Measurements from ENCODE around the gene ERCC6L2. TPM values are rescaled to one million over a fixed set of nuclear protein-coding genes. Genes with fewer than 3 reads are reported as not detected.

The ERCC6L2 gene
- total RNA-seq, 2 experiments from 2014 or later, result 42.3 to 42.5 TPM

DNA sequence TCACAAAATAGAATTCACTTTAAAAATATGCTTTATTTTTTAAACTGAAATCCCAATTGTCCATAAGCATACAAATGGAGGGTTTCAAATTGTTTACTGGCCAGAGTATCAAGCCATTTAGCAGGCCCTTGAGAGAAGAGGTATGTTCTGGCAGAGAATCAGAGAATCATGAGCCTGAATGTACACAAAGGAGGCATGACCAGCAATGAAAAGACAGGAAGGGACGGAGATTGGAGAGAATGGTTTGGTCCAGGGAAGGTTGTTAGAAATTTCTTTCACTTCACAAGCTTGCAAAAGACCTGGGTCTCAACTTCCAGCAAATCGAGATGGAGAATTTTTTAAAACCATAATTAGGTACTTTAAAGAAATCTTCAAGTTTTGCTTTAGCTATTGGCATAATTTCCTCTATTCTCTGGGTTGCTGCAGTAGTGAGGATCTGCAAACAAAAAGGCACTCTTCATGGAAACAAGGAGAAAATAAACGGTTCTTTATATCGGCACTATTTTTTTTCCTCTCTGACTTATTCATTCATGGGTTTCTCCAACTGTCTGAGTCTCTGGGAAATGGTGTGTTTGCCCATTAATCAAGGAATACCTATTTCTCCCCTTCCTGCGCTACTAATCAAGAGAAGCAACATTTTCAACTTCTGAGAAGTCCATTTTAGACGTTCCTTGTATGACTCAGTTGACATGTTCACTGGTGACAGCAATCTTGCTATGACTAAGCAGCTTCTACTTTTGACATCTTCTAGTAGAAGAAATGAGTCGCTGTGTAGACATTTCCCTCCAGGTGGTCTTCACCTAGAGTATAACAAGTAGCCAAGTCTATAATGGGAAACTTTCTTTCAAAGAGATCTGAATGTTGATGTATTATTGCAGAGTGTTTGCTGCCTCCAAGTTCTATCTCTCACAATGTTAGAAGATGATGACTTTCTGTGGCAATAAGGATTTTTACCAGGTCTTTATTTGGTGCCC is 23.1 kb upstream of the ERCC6L2 start:
- Mint-ChIP-seq H3K4me3 (no peak overlapping the region), H3K27ac (no peak overlapping the region), H3K4me1 (peaks cover 3% of the 10 kb centered on the region), H3K27me3 (no peaks in the 10 kb centered on the region), H3K9me3 (peaks cover 8% of the 10 kb centered on the region), H3K36me3 (peaks cover 21% of the 10 kb centered on the region)
- POLR2A ChIA-PET, result interaction anchor here (1.5 kb wide), 1 partner anchor 23 kb away, joined by 3 read pairs; the partner anchor contains the start of gene ERCC6L2
- DNase-seq (no peak), ATAC-seq (ENCODE audit: low read depth) (peak; percentile 65)

DNA sequence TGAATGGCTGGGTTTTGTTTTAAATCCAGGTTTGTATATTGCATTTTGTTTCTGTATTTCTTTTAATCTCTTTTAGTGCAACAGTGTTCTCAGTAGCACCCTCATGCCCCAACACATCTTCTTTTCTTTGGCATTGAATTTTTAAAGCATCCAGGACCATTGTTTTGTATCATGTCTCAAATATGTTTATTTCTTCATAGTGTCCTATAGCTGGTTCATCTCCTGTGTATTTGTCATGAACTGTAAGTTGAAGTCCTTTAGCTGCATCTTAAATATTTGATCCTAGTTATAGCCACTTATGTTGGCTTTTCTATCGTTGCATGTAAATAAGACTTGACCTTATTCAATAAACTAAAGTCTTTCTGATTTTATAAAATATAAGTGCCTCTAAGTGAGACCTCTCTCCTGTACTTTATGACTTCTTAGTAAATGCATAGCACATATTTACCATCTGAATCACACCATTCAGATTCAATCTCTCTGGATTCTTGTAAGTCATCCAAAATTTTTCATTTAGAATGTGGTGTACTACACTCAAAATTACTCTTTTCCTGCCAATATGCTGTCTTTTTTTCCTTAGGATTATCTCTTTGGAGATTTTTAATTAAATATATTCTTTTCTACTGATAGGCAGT is 21.0 kb upstream of the ERCC6L2 start:
- POLR2A ChIA-PET, result no interaction called here
- no peaks in the 10 kb centered on the region for H3K27me3 Mint-ChIP-seq
- H3K36me3 Mint-ChIP-seq, result peaks cover 10% of the 10 kb centered on the region
- H3K4me1 Mint-ChIP-seq, result peaks cover 3% of the 10 kb centered on the region
- H3K4me3 Mint-ChIP-seq, result no peak overlapping the region
- H3K27ac Mint-ChIP-seq, result no peak overlapping the region
- no peaks in the 10 kb centered on the region for H3K9me3 Mint-ChIP-seq
- ATAC-seq (ENCODE audit: low read depth) (no peak), DNase-seq (no peak)

DNA sequence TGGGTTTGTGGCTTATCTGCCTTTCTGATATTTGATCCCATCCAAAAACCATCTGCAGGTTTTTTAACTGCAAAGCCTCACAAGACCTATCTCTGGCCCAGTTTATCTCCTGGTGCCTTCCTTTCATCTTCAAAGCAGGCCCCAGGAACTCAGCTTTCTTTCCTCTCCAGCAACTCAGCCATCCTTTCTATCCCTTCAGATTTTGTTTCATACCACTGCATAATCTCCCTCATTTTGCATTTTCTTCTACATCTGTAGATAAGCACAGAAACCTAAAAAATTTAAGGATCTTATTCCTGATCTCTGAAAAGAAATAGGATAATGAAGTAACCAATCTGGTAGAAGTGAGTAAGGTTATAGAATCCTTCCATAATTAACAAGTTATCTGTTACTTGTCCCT is 19.5 kb upstream of the ERCC6L2 start:
- no peaks in the 10 kb centered on the region for H3K9me3 Mint-ChIP-seq
- POLR2A ChIA-PET, result no interaction called here
- DNase-seq (no peak), ATAC-seq (ENCODE audit: low read depth) (no peak)
- peaks cover 3% of the 10 kb centered on the region for H3K4me1 Mint-ChIP-seq
- H3K4me3 Mint-ChIP-seq, result no peak overlapping the region
- no peak overlapping the region for H3K27ac Mint-ChIP-seq
- peaks cover 8% of the 10 kb centered on the region for H3K36me3 Mint-ChIP-seq
- H3K27me3 Mint-ChIP-seq, result no peaks in the 10 kb centered on the region

DNA sequence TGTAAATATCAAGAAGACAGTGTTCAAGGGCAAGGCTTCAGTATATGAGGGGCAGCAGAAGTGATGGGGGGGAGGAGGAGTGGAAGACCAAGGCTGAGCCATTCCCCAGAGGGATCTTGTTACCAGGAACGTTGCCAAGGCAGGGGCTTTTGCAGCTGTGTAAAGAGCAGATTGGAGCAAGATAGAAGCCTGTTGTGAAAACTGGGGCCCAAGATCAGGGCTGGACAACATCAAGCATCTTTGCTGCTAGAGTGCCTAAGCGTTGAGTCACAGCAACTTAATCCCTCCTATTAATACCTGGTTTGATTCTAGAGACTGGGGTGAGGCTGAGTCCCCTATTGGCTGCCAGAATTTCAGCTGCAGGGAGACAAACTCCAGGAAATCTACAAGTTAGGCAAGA is 18.4 kb upstream of the ERCC6L2 start:
- H3K4me3 Mint-ChIP-seq, result no peak overlapping the region
- H3K36me3 Mint-ChIP-seq, result peaks cover 9% of the 10 kb centered on the region
- POLR2A ChIA-PET, result no interaction called here
- no peak overlapping the region for H3K27ac Mint-ChIP-seq
- DNase-seq, result no peak
- no peak for ATAC-seq (ENCODE audit: low read depth)
- peaks cover 3% of the 10 kb centered on the region for H3K4me1 Mint-ChIP-seq
- H3K27me3 Mint-ChIP-seq, result peaks cover 2% of the 10 kb centered on the region
- peaks cover 4% of the 10 kb centered on the region for H3K9me3 Mint-ChIP-seq

DNA sequence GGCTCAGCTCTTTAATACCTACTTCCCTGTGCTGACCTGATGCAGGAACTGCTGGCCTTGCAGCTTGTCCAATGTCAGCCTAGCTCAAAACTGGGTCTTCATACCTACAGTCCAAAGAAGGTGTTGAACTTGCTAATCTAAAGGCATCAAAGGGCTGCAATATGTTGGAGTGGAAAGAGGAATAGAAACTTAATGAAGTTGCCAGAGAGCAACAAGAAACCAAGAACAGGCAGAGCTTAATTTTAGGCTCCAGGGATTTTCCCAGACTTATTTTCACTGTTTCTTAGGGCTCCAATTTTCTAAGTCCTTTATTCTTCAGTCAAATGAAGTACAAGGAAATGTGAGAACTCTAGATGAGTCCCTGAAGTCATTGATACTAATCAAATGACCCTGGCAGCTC is 17.6 kb upstream of the ERCC6L2 start:
- H3K27me3 Mint-ChIP-seq, result peaks cover 2% of the 10 kb centered on the region
- H3K36me3 Mint-ChIP-seq, result peaks cover 12% of the 10 kb centered on the region
- no peak overlapping the region for H3K27ac Mint-ChIP-seq
- peaks cover 8% of the 10 kb centered on the region for H3K9me3 Mint-ChIP-seq
- ATAC-seq (ENCODE audit: low read depth) (no peak), DNase-seq (no peak)
- POLR2A ChIA-PET, result no interaction called here
- no peak overlapping the region for H3K4me3 Mint-ChIP-seq
- H3K4me1 Mint-ChIP-seq, result no peaks in the 10 kb centered on the region

DNA sequence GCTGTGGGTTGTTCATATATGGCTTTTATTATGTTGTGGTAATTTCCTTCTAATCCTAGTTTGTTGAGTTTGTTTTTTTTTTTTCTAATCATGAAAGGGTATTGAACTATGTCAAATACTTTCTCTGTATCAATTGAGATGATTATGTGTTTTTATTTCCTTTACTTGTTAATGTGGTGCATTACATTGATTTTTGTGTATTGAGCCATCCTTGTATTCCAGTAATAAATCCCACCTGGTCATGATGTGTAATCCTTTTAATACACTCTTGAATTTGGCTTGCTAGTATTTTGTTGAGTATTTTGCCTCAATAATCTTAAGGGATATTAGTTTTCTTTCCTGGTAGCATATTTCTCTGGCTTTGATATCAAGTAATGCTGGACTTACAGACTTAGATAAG is 13.1 kb upstream of the ERCC6L2 start:
- peaks cover 18% of the 10 kb centered on the region for H3K36me3 Mint-ChIP-seq
- POLR2A ChIA-PET, result interaction anchor here (0.6 kb wide), 1 partner anchor 516 kb away, joined by 3 read pairs; no protein-coding TSS in a partner anchor
- H3K27me3 Mint-ChIP-seq, result peaks cover 2% of the 10 kb centered on the region

DNA sequence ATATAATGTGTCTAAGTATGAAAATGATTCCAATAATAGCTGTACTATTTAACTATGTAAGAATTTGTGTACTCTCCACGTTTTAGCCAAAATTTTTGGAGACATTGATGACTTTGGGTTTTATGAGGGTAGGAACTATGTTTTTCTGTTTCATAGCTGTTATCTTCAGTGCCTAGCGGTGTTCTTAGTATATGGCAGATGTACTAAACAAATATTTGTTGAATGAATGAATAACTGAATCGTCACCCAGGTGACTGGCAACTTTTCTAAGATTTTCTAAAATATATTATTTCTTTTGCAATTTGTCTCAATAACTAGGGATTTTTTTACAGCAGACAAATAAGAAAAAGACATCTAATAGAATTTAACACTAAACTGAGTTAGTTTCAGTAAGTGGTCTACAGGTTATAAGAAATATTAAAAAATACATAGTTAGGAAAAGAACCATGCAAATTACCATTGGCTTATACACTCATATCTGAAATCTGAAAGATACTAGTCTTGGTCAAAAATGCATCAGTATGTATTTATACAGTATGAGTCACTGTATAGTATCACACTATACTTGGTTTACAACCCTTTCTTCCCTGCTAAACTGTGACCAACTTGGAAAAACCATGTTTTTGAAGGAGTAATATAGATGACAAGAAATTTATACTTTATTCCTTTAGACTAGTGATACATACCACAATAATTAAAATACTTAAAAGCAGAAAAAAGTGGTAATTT is 10.5 kb upstream of the ERCC6L2 start:
- no peak for DNase-seq
- H3K9me3 Mint-ChIP-seq, result peaks cover 16% of the 10 kb centered on the region
- POLR2A ChIA-PET, result no interaction called here

More for the DNA sequence above, 13.1 kb upstream of the ERCC6L2 start:
- DNase-seq, result no peak
- Mint-ChIP-seq H3K27ac (no peak overlapping the region), H3K4me3 (no peak overlapping the region), H3K4me1 (no peaks in the 10 kb centered on the region), H3K9me3 (peaks cover 15% of the 10 kb centered on the region)
- no peak for ATAC-seq (ENCODE audit: low read depth)

DNA sequence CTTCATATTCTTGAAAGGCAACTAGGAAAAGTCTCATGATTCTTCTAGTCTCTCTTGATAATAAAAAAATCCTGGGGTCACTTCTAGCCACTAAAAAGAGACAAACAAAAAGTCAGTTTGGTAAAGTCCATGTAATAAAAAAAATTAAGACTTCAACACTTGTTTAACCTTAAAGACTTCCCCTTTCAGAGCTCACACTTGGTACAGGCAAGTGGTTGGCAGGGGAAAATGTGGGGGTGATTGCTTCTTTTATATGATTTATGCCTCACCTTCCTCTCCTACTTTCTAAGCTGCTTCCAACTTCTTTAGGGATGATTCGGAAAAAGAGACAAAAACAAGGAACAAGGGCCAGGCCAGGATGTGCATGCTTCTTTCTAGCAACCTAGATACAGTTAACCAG is 5.1 kb upstream of the ERCC6L2 start:
- DNase-seq (no peak), ATAC-seq (ENCODE audit: low read depth) (no peak)
- H3K4me1 Mint-ChIP-seq, result peaks cover 11% of the 10 kb centered on the region
- POLR2A ChIA-PET, result no interaction called here
- H3K36me3 Mint-ChIP-seq, result peaks cover 45% of the 10 kb centered on the region
- H3K9me3 Mint-ChIP-seq, result peaks cover 7% of the 10 kb centered on the region
- no peak overlapping the region for H3K27ac Mint-ChIP-seq
- H3K4me3 Mint-ChIP-seq, result no peak overlapping the region
- H3K27me3 Mint-ChIP-seq, result no peaks in the 10 kb centered on the region

More for the DNA sequence above, 10.5 kb upstream of the ERCC6L2 start:
- H3K36me3 Mint-ChIP-seq, result peaks cover 23% of the 10 kb centered on the region
- peaks cover 2% of the 10 kb centered on the region for H3K27me3 Mint-ChIP-seq
- ATAC-seq (ENCODE audit: low read depth), result no peak
- no peaks in the 10 kb centered on the region for H3K4me1 Mint-ChIP-seq
- H3K4me3 Mint-ChIP-seq, result no peak overlapping the region
- no peak overlapping the region for H3K27ac Mint-ChIP-seq

DNA sequence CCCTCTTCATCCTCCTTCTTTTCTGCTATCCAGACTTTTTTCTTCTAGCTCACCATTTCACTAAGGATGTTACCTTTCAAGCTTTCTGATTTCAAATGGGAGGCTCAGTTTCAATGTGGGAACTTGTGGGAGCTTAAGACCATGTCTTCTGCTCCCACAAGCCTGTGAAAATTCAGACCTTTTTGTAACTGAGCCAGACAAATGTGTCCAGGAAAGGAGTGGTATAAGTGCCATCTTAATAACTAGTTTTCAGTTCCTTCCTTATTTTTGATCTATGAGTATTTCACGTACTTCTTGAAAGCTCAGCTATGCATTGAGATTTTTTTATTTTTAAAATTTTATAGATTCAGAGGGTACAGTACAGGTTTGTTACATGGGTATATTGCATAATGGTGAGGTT is 4.6 kb upstream of the ERCC6L2 start:
- POLR2A ChIA-PET, result no interaction called here
- H3K4me3 Mint-ChIP-seq, result no peak overlapping the region
- peaks cover 7% of the 10 kb centered on the region for H3K9me3 Mint-ChIP-seq
- peaks cover 45% of the 10 kb centered on the region for H3K36me3 Mint-ChIP-seq
- no peak overlapping the region for H3K27ac Mint-ChIP-seq
- peaks cover 11% of the 10 kb centered on the region for H3K4me1 Mint-ChIP-seq
- DNase-seq, result no peak
- no peaks in the 10 kb centered on the region for H3K27me3 Mint-ChIP-seq
- ATAC-seq (ENCODE audit: low read depth), result no peak

DNA sequence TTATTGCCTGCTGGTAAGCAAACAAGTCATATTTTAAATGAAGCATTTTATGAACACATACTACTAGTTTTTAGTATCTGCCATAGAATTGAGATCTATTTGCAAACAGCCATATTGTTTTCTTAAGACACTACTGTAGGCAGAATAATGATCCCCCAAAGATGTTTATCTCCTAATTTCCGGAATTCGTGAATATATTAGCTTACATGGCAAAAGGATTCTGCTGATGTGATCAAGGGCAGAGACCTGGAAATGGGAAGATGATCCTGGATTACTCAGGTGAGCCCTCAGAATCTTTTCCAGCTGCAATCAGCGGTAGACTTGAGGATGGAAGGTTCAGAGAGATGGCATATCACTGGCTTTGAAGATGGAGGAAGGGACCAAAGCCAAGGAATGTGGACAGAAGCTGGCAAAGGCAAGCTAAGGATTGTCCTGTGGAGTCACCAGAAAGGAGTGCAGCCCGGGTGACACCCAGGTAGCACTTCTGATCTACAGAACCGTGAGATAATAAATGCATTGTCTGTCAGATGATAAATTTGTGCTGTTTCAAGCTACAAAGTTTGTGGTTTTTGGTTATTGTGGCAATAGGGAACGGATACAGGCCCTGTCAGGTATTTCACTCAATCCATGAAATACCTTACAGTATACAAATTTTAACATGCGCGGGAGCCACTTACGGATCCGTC is 1.0 kb upstream of the ERCC6L2 start:
- ATAC-seq (ENCODE audit: low read depth) (no peak), DNase-seq (no peak)
- Mint-ChIP-seq H3K27me3 (no peaks in the 10 kb centered on the region), H3K4me1 (peaks cover 22% of the 10 kb centered on the region), H3K36me3 (peaks cover 46% of the 10 kb centered on the region), H3K27ac (no peak overlapping the region), H3K4me3 (no peak overlapping the region), H3K9me3 (peaks cover 5% of the 10 kb centered on the region)
- POLR2A ChIA-PET, result interaction anchor here (1.0 to 4.6 kb wide), 10 partner anchors 10 to 365 kb away, joined by 4 to 30 read pairs (median 12); no protein-coding TSS in a partner anchor

DNA sequence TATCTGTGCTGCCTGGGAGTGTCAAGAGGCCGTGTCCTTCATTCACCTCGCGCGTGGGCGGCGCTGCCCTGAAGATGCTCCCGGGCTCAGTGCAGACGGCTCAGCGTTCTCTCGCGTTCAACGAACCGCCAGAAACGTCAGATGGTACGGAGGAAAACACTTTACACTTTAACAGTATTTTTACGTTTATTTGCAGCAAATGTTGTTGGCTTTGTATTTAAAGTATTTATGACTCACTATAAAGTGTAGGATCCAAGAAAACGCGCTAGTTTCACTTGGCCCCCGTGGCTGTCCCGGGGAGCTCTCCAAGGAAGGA is 544 bp upstream of the ERCC6L2 start:
- H3K36me3 Mint-ChIP-seq, result peaks cover 43% of the 10 kb centered on the region
- no peak overlapping the region for H3K4me3 Mint-ChIP-seq
- ATAC-seq (ENCODE audit: low read depth), result peak; percentile 27
- H3K4me1 Mint-ChIP-seq, result peaks cover 23% of the 10 kb centered on the region
- POLR2A ChIA-PET, result interaction anchor here (0.7 to 4.6 kb wide), 15 partner anchors 9 to 366 kb away, joined by 3 to 30 read pairs (median 6); no protein-coding TSS in a partner anchor
- peak; percentile 67 for DNase-seq
- H3K9me3 Mint-ChIP-seq, result peaks cover 5% of the 10 kb centered on the region
- H3K27ac Mint-ChIP-seq, result no peak overlapping the region
- H3K27me3 Mint-ChIP-seq, result no peaks in the 10 kb centered on the region

DNA sequence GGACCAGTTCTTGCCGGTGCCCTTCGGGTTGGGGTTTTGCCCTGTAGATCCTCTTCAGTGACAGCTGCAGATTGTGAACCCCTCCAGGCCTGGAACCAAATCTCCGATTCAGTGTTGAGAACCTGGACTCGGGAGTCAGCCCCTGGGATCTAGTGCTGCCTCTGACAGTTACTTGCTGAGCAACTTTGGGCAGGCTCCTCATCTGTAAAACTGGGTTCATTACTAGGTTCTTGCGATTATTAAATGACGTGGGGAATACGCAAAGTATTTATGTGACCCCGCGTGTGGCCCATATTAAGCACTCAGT is 600 bp downstream of the ERCC6L2 start:
- no peak for ATAC-seq (ENCODE audit: low read depth)
- Mint-ChIP-seq H3K4me1 (peaks cover 27% of the 10 kb centered on the region), H3K9me3 (peaks cover 3% of the 10 kb centered on the region), H3K36me3 (peaks cover 35% of the 10 kb centered on the region), H3K27ac (no peak overlapping the region), H3K27me3 (no peaks in the 10 kb centered on the region), H3K4me3 (no peak overlapping the region)
- DNase-seq, result no peak
- POLR2A ChIA-PET, result interaction anchor here (0.6 to 4.6 kb wide), 19 partner anchors 8 to 368 kb away, joined by 3 to 30 read pairs (median 6); no protein-coding TSS in a partner anchor

DNA sequence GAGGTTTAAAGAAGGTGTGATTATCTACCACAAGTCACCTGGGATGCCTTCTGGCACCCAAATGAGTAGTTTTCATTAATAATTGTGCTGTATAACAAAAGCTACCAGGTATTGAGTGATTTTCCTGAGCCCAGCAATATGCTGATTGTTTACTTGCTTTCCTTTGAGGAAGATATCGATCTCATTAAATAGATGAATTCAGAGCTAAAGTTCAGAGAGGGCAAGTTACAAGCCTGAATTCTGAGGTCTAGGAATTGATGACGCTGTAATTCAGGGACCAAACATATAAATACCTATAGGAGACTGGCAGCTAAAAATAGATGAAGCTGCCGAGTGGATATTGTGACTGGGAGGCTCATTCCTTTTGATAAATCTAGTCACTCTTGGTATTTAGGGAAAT is 1.1 kb downstream of the ERCC6L2 start:
- H3K4me1 Mint-ChIP-seq, result peaks cover 27% of the 10 kb centered on the region

More for the DNA sequence above, 1.1 kb downstream of the ERCC6L2 start:
- Mint-ChIP-seq H3K27me3 (no peaks in the 10 kb centered on the region), H3K4me3 (no peak overlapping the region), H3K9me3 (peaks cover 3% of the 10 kb centered on the region), H3K27ac (no peak overlapping the region), H3K36me3 (peaks cover 30% of the 10 kb centered on the region)
- DNase-seq (no peak), ATAC-seq (ENCODE audit: low read depth) (no peak)
- POLR2A ChIA-PET, result interaction anchor here (1.3 to 4.6 kb wide), 11 partner anchors 11 to 365 kb away, joined by 4 to 30 read pairs (median 12); no protein-coding TSS in a partner anchor

Data from activated naive CD8-positive, alpha-beta T cell treated with anti-CD3 and anti-CD28 coated beads, Interleukin-2, amount 10 ng/mL, durations not matched to agents 7 days and 5 days (primary cell).